ENCODE data around the gene FCN2. TPM values are rescaled to one million over a fixed set of nuclear protein-coding genes. Genes with fewer than 3 reads are reported as not detected.

Gene FCN2
- total and polyA plus RNA-seq, 2 of the 4 experiments (the other 2 are of a cell fraction) = not detected

DNA sequence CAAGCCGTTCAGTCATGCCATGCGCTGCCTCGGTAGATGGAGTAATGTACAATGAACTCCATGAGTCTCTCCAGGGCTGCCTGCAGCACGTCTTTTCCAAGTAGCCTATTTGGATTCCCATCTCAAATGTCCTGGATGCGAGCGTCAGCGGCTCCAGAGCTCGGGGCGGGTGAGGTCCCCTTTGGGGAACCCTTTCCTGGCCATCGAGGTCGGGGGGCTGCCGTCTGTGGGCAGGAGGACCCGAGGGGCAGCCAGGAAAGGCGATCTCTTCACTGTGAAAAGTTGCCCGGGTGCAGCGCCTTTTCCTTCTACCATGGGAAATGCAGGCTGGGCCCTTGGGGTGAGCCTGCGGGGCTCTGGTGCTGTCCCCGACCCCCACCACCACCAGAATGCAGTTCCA is 36.9 kb upstream of the FCN2 start:
- H3K14ac ChIP-seq (replicated peaks; ENCODE audit: low read depth, low read length) = no peak overlapping the region
- no peak overlapping the region for H2BK5ac ChIP-seq (ENCODE audit: low read depth, low read length, poor library complexity, severe bottlenecking)
- no peak overlapping the region for H3K4ac ChIP-seq (ENCODE audit: low read depth, low read length)
- H4K91ac ChIP-seq (ENCODE audit: insufficient read depth, low read depth, low read length) = no peak overlapping the region
- peaks cover 5% of the 10 kb centered on the region; the same call in 1 of the 2 replicates for H3K9me1 ChIP-seq (ENCODE audit: insufficient read depth, low read length)
- dilution Hi-C loops (cut with HindIII; ENCODE audit: low sequenced_read_pairs, unreplicated experiment) = no loop called here
- H3K4me3 ChIP-seq (ENCODE audit: insufficient read depth, low read depth, low read length) = no peak overlapping the region
- H3K9me3 ChIP-seq (ENCODE audit: control insufficient read depth, insufficient read depth, low read length) = peaks cover 3% of the 10 kb centered on the region; the same call in 1 of the 2 replicates
- no peak overlapping the region for H2BK20ac ChIP-seq (ENCODE audit: low read depth, low read length)
- no peak overlapping the region for H3K18ac ChIP-seq (ENCODE audit: low read depth, low read length)
- H2AFZ ChIP-seq (replicated peaks; ENCODE audit: low read length, poor library complexity) = no peak overlapping the region
- peaks cover 68% of the 10 kb centered on the region for H3K36me3 ChIP-seq (ENCODE audit: control insufficient read depth, insufficient read depth, low read length)
- CTCF ChIA-PET = no interaction called here
- no TSS peak for BruUV-seq (replicated peaks)
- POLR2A ChIA-PET (ENCODE audit: unreplicated experiment) = no interaction called here
- H3K56ac ChIP-seq (ENCODE audit: extremely low read depth, insufficient read depth, low read length) = no peak overlapping the region
- no peak overlapping the region for H2AK5ac ChIP-seq (ENCODE audit: low read depth, low read length)
- peaks cover 32% of the 10 kb centered on the region for H4K20me1 ChIP-seq (ENCODE audit: insufficient read depth, low read length)
- no peak overlapping the region for H2BK15ac ChIP-seq (ENCODE audit: low read depth, low read length)
- no peaks in the 10 kb centered on the region for H3K4me1 ChIP-seq (ENCODE audit: control insufficient read depth, insufficient read depth, low read length)
- 83% methylated on average over 8 of the region's 18 CpGs; no CpG with 5 or more reads in 1 of the 2 experiments for WGBS, 2 experiments (ENCODE audit: extremely low coverage in 2 of 2, insufficient read length in 1 of 2)
- no peak overlapping the region for H2AK9ac ChIP-seq (replicated peaks; ENCODE audit: low read depth, low read length, poor library complexity)
- in situ Hi-C loops (cut with MboI; ENCODE audit: low sequenced_read_pairs) = no loop called here
- intact Hi-C loops (cut with micrococcal nuclease) = no loop called here
- ATAC-seq (ENCODE audit: low read depth) (no peak), DNase-seq (no peak)
- H4K8ac ChIP-seq (ENCODE audit: low read depth in 2 of 2, low read length in 2 of 2) = no peak overlapping the region
- no peaks in the 10 kb centered on the region for H3K27me3 ChIP-seq (ENCODE audit: control insufficient read depth, insufficient read depth, low read length)
- no peak overlapping the region for H4K5ac ChIP-seq (ENCODE audit: low read depth, low read length)
- TF ChIP-seq MXI1 (IDR thresholded peaks at IDR 0.05; ENCODE audit: borderline replicate concordance, low read depth, low read length) (no peak), RAD21 (IDR thresholded peaks at IDR 0.05; ENCODE audit: low read length) (no peak), NFE2L2 (IDR thresholded peaks at IDR 0.05; ENCODE audit: low read depth, low read length) (no peak), CEBPB (IDR thresholded peaks at IDR 0.05; ENCODE audit: low read depth, low read length) (no peak), MAZ (IDR thresholded peaks at IDR 0.05; ENCODE audit: borderline replicate concordance, low read depth, low read length) (no peak), RFX5 (IDR thresholded peaks at IDR 0.05; ENCODE audit: low read depth, low read length) (no peak), BHLHE40 (IDR thresholded peaks at IDR 0.05; ENCODE audit: low read depth, low read length) (no peak), MAFK (IDR thresholded peaks at IDR 0.05; ENCODE audit: low read depth, low read length) (no peak), CHD1 (IDR thresholded peaks at IDR 0.05; ENCODE audit: low read depth, low read length) (no peak), POLR2A (IDR thresholded peaks at IDR 0.05; ENCODE audit: low read depth, low read length) (no peak), FOS (IDR thresholded peaks at IDR 0.05; ENCODE audit: low read depth, low read length) (no peak), SMC3 (IDR thresholded peaks at IDR 0.05; ENCODE audit: low read depth, low read length) (no peak), RCOR1 (IDR thresholded peaks at IDR 0.05; ENCODE audit: insufficient replicate concordance, low read length) (no peak)
- TF ChIP-seq, protein P1, sequence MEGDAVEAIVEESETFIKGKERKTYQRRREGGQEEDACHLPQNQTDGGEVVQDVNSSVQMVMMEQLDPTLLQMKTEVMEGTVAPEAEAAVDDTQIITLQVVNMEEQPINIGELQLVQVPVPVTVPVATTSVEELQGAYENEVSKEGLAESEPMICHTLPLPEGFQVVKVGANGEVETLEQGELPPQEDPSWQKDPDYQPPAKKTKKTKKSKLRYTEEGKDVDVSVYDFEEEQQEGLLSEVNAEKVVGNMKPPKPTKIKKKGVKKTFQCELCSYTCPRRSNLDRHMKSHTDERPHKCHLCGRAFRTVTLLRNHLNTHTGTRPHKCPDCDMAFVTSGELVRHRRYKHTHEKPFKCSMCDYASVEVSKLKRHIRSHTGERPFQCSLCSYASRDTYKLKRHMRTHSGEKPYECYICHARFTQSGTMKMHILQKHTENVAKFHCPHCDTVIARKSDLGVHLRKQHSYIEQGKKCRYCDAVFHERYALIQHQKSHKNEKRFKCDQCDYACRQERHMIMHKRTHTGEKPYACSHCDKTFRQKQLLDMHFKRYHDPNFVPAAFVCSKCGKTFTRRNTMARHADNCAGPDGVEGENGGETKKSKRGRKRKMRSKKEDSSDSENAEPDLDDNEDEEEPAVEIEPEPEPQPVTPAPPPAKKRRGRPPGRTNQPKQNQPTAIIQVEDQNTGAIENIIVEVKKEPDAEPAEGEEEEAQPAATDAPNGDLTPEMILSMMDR (conservative IDR thresholded peaks at IDR 0.05; ENCODE audit: low read depth, low read length) = no peak
- TF ChIP-seq, protein P2, sequence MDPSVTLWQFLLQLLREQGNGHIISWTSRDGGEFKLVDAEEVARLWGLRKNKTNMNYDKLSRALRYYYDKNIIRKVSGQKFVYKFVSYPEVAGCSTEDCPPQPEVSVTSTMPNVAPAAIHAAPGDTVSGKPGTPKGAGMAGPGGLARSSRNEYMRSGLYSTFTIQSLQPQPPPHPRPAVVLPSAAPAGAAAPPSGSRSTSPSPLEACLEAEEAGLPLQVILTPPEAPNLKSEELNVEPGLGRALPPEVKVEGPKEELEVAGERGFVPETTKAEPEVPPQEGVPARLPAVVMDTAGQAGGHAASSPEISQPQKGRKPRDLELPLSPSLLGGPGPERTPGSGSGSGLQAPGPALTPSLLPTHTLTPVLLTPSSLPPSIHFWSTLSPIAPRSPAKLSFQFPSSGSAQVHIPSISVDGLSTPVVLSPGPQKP (IDR thresholded peaks at IDR 0.05; ENCODE audit: borderline replicate concordance, low read depth, low read length) = no peak
- TF ChIP-seq, protein P3, sequence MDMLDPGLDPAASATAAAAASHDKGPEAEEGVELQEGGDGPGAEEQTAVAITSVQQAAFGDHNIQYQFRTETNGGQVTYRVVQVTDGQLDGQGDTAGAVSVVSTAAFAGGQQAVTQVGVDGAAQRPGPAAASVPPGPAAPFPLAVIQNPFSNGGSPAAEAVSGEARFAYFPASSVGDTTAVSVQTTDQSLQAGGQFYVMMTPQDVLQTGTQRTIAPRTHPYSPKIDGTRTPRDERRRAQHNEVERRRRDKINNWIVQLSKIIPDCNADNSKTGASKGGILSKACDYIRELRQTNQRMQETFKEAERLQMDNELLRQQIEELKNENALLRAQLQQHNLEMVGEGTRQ (IDR thresholded peaks at IDR 0.05; ENCODE audit: low read depth, low read length) = no peak
- no peak overlapping the region for H2BK120ac ChIP-seq (ENCODE audit: low read depth, low read length)
- H3K27ac ChIP-seq (ENCODE audit: insufficient read depth, low read length) = no peak overlapping the region
- H3K79me1 ChIP-seq (ENCODE audit: low read depth in 1 of 2, low read length in 2 of 2) = peaks cover 2 to 4% of the 10 kb centered on the region in 2 experiments; a peak in 1 of 4 replicates
- no peak overlapping the region for H3K4me2 ChIP-seq (ENCODE audit: low read depth, low read length)
- H3K23ac ChIP-seq (ENCODE audit: low read depth, low read length) = no peak overlapping the region
- H3K9ac ChIP-seq (ENCODE audit: low read depth, low read length) = no peak overlapping the region

All from IMR-90 (cell line).